GM12878 (cell line): ENCODE data around the gene RCL1. TPM values are rescaled to one million over a fixed set of nuclear protein-coding genes. Genes with fewer than 3 reads are reported as not detected.

Experiments used
- ATAC-seq: fragments of 200-7000 bp; cut with Tn5 transposase; 3 replicates; pipeline ENCODE4 v1.9.1; 2020; ENCODE audit warnings: mild to moderate bottlenecking, moderate library complexity
- BruUV-seq: library from RNA; stranded (reverse); fragments of 400-500 nt; replicated peaks from 2 replicates; lab custom pipeline; 2021; lab: Mats Ljungman, UMichigan
- CTCF ChIA-PET: fragments of 300-600 bp; sonication (Branson Sonifier 250); formaldehyde crosslinking; extraction: SDS; loops from one replicate; lab custom pipeline; 2021; ENCODE audit warnings: inconsistent platforms; lab: Yijun Ruan, JAX
- POLR2A ChIA-PET: fragments of 350-600 bp; formaldehyde crosslinking; extraction: SDS; loops from one replicate; lab custom pipeline; 2021; ENCODE audit warnings: inconsistent platforms; lab: Charles Lee
- RAD21 ChIA-PET: fragments of 300-600 bp; sonication (Branson Sonifier 250); formaldehyde crosslinking; loops from one replicate; lab custom pipeline; 2023; ENCODE audit warnings: antibody characterized with exemption; ENCODE audit not compliant: unreplicated experiment; lab: Charles Lee
- SMC1A ChIA-PET: fragments of 300-600 bp; sonication (Branson Sonifier 250); formaldehyde crosslinking; loops from one replicate; lab custom pipeline; 2023; ENCODE audit not compliant: unreplicated experiment, uncharacterized antibody; lab: Charles Lee
- DNase-seq: peaks from one replicate; pipeline ENCODE4 v3.0.0-alpha.2; 2011; ENCODE audit warnings: low read depth, low spot score
- FAIRE-seq: peaks from 3 replicates; lab custom pipeline; 2011; peaks lifted over from hg19 to GRCh38; lab: Jason Lieb, UNC
- H2AFZ ChIP-seq: 2 replicates; pipeline ENCODE4 v1.6.0; 2011; ENCODE audit warnings: low read depth, low read length, control low read depth; ENCODE audit not compliant: control insufficient read depth
- H3K27ac ChIP-seq: 2 replicates; pipeline ENCODE4 v1.5.1; 2011; ENCODE audit warnings: control low read depth; ENCODE audit not compliant: control insufficient read depth, insufficient read depth
- H3K27me3 ChIP-seq, 2 experiments: replicated peaks in 1 of 2; 2 replicates each; pipeline versions ENCODE4 v1.6.0 to v1.6.1; 2011; ENCODE audit warnings: low read length in 1 of 2; ENCODE audit not compliant: control insufficient read depth in 2 of 2, insufficient read depth in 2 of 2
- H3K36me3 ChIP-seq, 2 experiments: 2 replicates each; pipeline ENCODE4 v1.5.1; 2011; ENCODE audit warnings: low read length in 1 of 2; ENCODE audit not compliant: control insufficient read depth in 2 of 2, insufficient read depth in 2 of 2
- H3K4me1 ChIP-seq: 2 replicates; pipeline ENCODE4 v1.6.1; 2011; ENCODE audit warnings: mild to moderate bottlenecking, low read length, moderate library complexity, mixed read lengths; ENCODE audit not compliant: control insufficient read depth, insufficient read depth
- H3K4me2 ChIP-seq: 2 replicates; pipeline ENCODE4 v1.6.0; 2011; ENCODE audit warnings: control low read depth; ENCODE audit not compliant: control insufficient read depth, insufficient read depth
- H3K4me3 ChIP-seq: fragments of 200-600 bp; sonication (generic); 2 replicates; pipeline ENCODE4 v1.5.1; 2016
- H3K79me2 ChIP-seq: 2 replicates; pipeline ENCODE4 v1.6.0; 2011; ENCODE audit warnings: low read length; ENCODE audit not compliant: control insufficient read depth, insufficient read depth
- H3K9ac ChIP-seq: 2 replicates; pipeline ENCODE4 v1.8.0; 2011; ENCODE audit warnings: low read length, control low read depth, mixed read lengths; ENCODE audit not compliant: control insufficient read depth, insufficient read depth
- H3K9me3 ChIP-seq: replicated peaks from 3 replicates; pipeline ENCODE4 v1.5.1; 2011; ENCODE audit warnings: mild to moderate bottlenecking, low read length; ENCODE audit not compliant: control insufficient read depth, insufficient read depth
- H4K20me1 ChIP-seq: 2 replicates; pipeline ENCODE4 v1.6.0; 2011; ENCODE audit not compliant: control insufficient read depth, insufficient read depth
- EP300 ChIP-seq, 2 experiments: fragments of 150-350 bp in 1 of 2; IDR thresholded peaks; 2 replicates each; pipeline ENCODE4 v1.6.1; 2011 to 2012; ENCODE audit warnings: low read depth in 2 of 2, low read length in 2 of 2, borderline replicate concordance in 1 of 2, improper control_type of control experiment in 1 of 2, inconsistent platforms in 1 of 2; ENCODE audit not compliant: control insufficient read depth in 1 of 2
- FOS ChIP-seq: IDR thresholded peaks from 3 replicates; pipeline ENCODE4 v1.6.1; 2011; ENCODE audit warnings: borderline replicate concordance; ENCODE audit not compliant: insufficient read length; ENCODE audit errors: extremely low read depth
- KAT2A ChIP-seq: conservative IDR thresholded peaks from 2 replicates; pipeline ENCODE4 v1.6.1; 2011; ENCODE audit warnings: low read depth, low read length; ENCODE audit not compliant: control insufficient read depth
- KLF5 ChIP-seq: fragments of 450-650 bp; IDR thresholded peaks from 2 replicates; pipeline ENCODE4 v1.6.1; 2014; ENCODE audit warnings: mild to moderate bottlenecking; ENCODE audit not compliant: partially characterized antibody
- MEF2B ChIP-seq: fragments of 450-650 bp; IDR thresholded peaks from 2 replicates; pipeline ENCODE4 v1.6.1; 2018; ENCODE audit warnings: mild to moderate bottlenecking, moderate library complexity; ENCODE audit not compliant: partially characterized antibody, poor library complexity, severe bottlenecking
- RUNX3 ChIP-seq: IDR thresholded peaks from 2 replicates; pipeline ENCODE4 v1.6.1; 2012; ENCODE audit warnings: low read length, inconsistent platforms
- SMAD1 ChIP-seq: fragments of 450-650 bp; IDR thresholded peaks from 2 replicates; pipeline ENCODE4 v1.6.1; 2018; ENCODE audit warnings: mild to moderate bottlenecking, low read depth; ENCODE audit not compliant: partially characterized antibody
- USF2 ChIP-seq: IDR thresholded peaks from 2 replicates; pipeline ENCODE4 v1.6.1; 2011; ENCODE audit warnings: low read depth, low read length, improper control_type of control experiment, borderline replicate concordance
- WRNIP1 ChIP-seq: IDR thresholded peaks from 2 replicates; pipeline ENCODE4 v1.6.1; 2011; ENCODE audit warnings: low read depth, low read length, improper control_type of control experiment, borderline replicate concordance
- YBX1 ChIP-seq: fragments of 450-650 bp; IDR thresholded peaks from 2 replicates; pipeline ENCODE4 v1.6.1; 2016; ENCODE audit warnings: antibody characterized with exemption
- ZBTB40 ChIP-seq: fragments of 450-650 bp; IDR thresholded peaks from 2 replicates; pipeline ENCODE4 v1.6.1; 2016; ENCODE audit warnings: mild to moderate bottlenecking, moderate library complexity, borderline replicate concordance
- WGBS: methylation state at CpG from one replicate; pipeline ENCODE4 v1.1.6; 2016; ENCODE audit warnings: low lambda C conversion rate; ENCODE audit not compliant: insufficient replicate concordance, insufficient coverage; ENCODE audit errors: missing lambda C conversion rate; 5-methylcytosine and 5-hydroxymethylcytosine counted together
- in situ Hi-C: fragments of 300-500 bp; cut with MboI; formaldehyde crosslinking; loops from 9 replicates; pipeline ENCODE4 v1.14.3; 2018; ENCODE audit warnings: mixed read lengths
- intact Hi-C: fragments of 100-400 bp; cut with micrococcal nuclease; formaldehyde crosslinking; loops from one replicate; pipeline ENCODE4 v1.14.2; 2022; ENCODE audit not compliant: unreplicated experiment
- polyA plus RNA-seq, 11 experiments: library from polyadenylated mRNA; depleted of rRNA in 4 of 11; unstranded in 6 of 11; stranded (reverse) in 5 of 11; fragments of >200 nt; fragmentation: Nextera tagmentation in 4 of 11; fragmentation: Illumina TruSeq in 1 of 11; extraction: Ambion mirVana in 4 of 11; extraction: Trizol in 1 of 11; gene quantifications; 1 replicate in 1 of 11; 2 replicates in 10 of 11; pipeline versions ENCODE4 v1.2.1 to v1.2.3, GENCODE V29; 2011 to 2016; ENCODE audit warnings: inconsistent platforms in 2 of 11, missing spikeins in 2 of 11, low read depth in 1 of 11
- total RNA-seq, 4 experiments: library from RNA; depleted of rRNA in 3 of 4; stranded (reverse); fragments of >200 nt in 3 of 4; fragmentation: Illumina TruSeq in 1 of 4; extraction: Trizol in 1 of 4; gene quantifications; 2 replicates each; pipeline versions ENCODE4 v1.2.1 to v1.2.3, GENCODE V29; 2013 to 2021
- TF ChIP-seq, protein P1 (sequence below): IDR thresholded peaks from 2 replicates; pipeline ENCODE4 v1.6.1; 2012; ENCODE audit warnings: low read depth, low read length, improper control_type of control experiment
- TF ChIP-seq, protein P2 (sequence below): fragments of 450-650 bp; IDR thresholded peaks from 2 replicates; pipeline ENCODE4 v1.6.1; 2016; ENCODE audit warnings: mild to moderate bottlenecking

RCL1 gene
- total and polyA plus RNA-seq, 10 of the 15 experiments (the other 5 are each of a cell fraction or from before 2014, with no cell fraction given) = 21.1 to 46.8 (median 30.5) TPM

DNA sequence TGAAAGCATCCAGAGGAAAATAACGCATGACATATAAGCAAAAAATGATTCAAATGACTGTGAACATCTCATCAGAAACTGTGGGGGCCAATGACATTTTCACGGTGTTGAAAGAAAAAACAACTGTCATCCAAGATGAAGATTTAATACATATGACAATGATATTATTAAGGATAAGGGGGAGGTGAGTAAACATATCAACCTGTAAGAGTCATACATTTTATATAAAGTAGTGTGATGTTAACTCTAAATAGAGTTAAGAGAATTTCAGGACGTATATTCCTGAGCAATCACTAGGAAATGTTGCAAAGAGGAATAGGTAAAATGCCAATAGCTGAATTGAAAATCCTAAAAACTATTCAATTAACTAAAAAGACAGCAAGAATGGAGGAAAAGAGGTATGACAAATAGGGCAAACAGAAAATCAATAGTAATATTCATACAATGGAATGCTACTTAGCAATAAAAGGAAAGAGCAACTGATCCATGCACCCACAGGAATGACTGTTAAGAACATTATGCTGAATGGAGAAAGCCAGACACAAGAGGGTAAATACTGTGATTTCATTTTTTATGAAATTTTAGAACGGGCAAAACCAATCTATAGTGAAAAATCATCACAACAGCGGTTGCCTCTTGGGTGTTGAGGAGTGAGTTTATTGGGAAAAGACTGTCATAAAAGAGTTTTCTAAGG is 99.9 kb downstream of the RCL1 start:
- Histone ChIP-seq H3K9ac (no peak overlapping the region), H3K9me3 (no peaks in the 10 kb centered on the region; the same call in 2 of the 3 replicates), H3K79me2 (no peaks in the 10 kb centered on the region), H3K36me3 (no peaks in the 10 kb centered on the region), H3K27me3 (no peaks in the 10 kb centered on the region), H3K4me2 (no peak overlapping the region), H3K4me1 (peaks cover under 1% of the 10 kb centered on the region; the same call in 1 of the 2 replicates), H4K20me1 (no peaks in the 10 kb centered on the region), H3K27ac (no peak overlapping the region), H3K4me3 (no peak overlapping the region), H2AFZ (no peak overlapping the region)
- BruUV-seq = no TSS peak
- FAIRE-seq = no peak
- SMC1A ChIA-PET = no interaction called here
- WGBS = 85% methylated on average over 5 of the region's 5 CpGs
- RAD21 ChIA-PET = no interaction called here
- intact Hi-C loops (no loop called here), in situ Hi-C loops (no loop called here)
- CTCF ChIA-PET = no interaction called here
- POLR2A ChIA-PET = no interaction called here
- no peak for ATAC-seq
- DNase-seq = no peak
- TF ChIP-seq RUNX3 (no peak), USF2 (no peak), SMAD1 (no peak), FOS (no peak), EP300 (IDR thresholded peaks at IDR 0.05; ENCODE audit: borderline replicate concordance in 1 of 2, control insufficient read depth in 1 of 2, low read depth in 2 of 2, low read length in 2 of 2) (no peak), YBX1 (no peak), ZBTB40 (no peak), KLF5 (no peak), MEF2B (no peak), KAT2A (no peak), WRNIP1 (no peak)
- TF ChIP-seq, protein P1, sequence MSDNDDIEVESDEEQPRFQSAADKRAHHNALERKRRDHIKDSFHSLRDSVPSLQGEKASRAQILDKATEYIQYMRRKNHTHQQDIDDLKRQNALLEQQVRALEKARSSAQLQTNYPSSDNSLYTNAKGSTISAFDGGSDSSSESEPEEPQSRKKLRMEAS = no peak
- TF ChIP-seq, protein P2, sequence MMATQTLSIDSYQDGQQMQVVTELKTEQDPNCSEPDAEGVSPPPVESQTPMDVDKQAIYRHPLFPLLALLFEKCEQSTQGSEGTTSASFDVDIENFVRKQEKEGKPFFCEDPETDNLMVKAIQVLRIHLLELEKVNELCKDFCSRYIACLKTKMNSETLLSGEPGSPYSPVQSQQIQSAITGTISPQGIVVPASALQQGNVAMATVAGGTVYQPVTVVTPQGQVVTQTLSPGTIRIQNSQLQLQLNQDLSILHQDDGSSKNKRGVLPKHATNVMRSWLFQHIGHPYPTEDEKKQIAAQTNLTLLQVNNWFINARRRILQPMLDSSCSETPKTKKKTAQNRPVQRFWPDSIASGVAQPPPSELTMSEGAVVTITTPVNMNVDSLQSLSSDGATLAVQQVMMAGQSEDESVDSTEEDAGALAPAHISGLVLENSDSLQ = no peak
